ENCODE data around the gene LTO1.

Gene LTO1

GRCh38 chr11:69644071-69644961 is 30.8 kb downstream of the LTO1 start:
- no peak for DNase-seq

GRCh38 chr11:69643646-69644045 is 31.5 kb downstream of the LTO1 start:
- DNase-seq: no peak

GRCh38 chr11:69642913-69643632 is 32.1 kb downstream of the LTO1 start:
- peak; percentile 67 to 69 for DNase-seq

- peak; percentile 55 to 64 for DNase-seq
Observed at GRCh38 chr11:69642549-69642912, 32.6 kb downstream of the LTO1 start.

- no peak for DNase-seq
Observed at GRCh38 chr11:69641681-69642548, 33.2 kb downstream of the LTO1 start.

- peak in 1 of 2 experiments; percentile 21 for DNase-seq
Observed at GRCh38 chr11:69640995-69641581, 34.1 kb downstream of the LTO1 start, which contains the start of gene CCND1. CCND1 (plus strand) TSS chr11:69641156; CDS start chr11:69641314, 158 bp downstream.

GRCh38 chr11:69640260-69640994 is 34.7 kb downstream of the LTO1 start:
- DNase-seq: no peak

- DNase-seq: no peak
Observed at GRCh38 chr11:69639831-69640230, 35.3 kb downstream of the LTO1 start.

GRCh38 chr11:69638941-69639681 is 36.0 kb downstream of the LTO1 start:
- no peak for DNase-seq

- no peak for DNase-seq
Observed at GRCh38 chr11:69637941-69638871, 36.9 kb downstream of the LTO1 start.

- no peak for DNase-seq
Observed at GRCh38 chr11:69637198-69637940, 37.8 kb downstream of the LTO1 start.

- no peak for DNase-seq
Observed at GRCh38 chr11:69636512-69637197, 38.5 kb downstream of the LTO1 start.

- no peak for DNase-seq
Observed at GRCh38 chr11:69635804-69636511, 39.2 kb downstream of the LTO1 start.

GRCh38 chr11:69635195-69635594 is 40.0 kb downstream of the LTO1 start:
- DNase-seq: no peak

GRCh38 chr11:69634590-69634989 is 40.6 kb downstream of the LTO1 start:
- DNase-seq: no peak

- DNase-seq: no peak
Observed at GRCh38 chr11:69634069-69634468, 41.1 kb downstream of the LTO1 start.

- DNase-seq: no peak
Observed at GRCh38 chr11:69632900-69633299, 42.3 kb downstream of the LTO1 start.

- no peak for DNase-seq
Observed at GRCh38 chr11:69630424-69630823, 44.7 kb downstream of the LTO1 start.
